Renal pelvis (tissue), 4 donors: ENCODE results near the gene AKNA. TPM values are rescaled to one million over a fixed set of nuclear protein-coding genes. Genes with fewer than 3 reads are reported as not detected.
A peak's percentile ranks its signal among the peaks of the same experiment; 100 is the strongest.

Experiments
- DNase-seq: peaks from one replicate; pipeline ENCODE4 v3.0.0-alpha.2; 2013
- polyA plus RNA-seq, 3 donors: library from polyadenylated mRNA; unstranded; fragments of 120-200 nt; gene quantifications; one replicate each; pipeline ENCODE4 v1.2.1, GENCODE V29; 2013; ENCODE audit not compliant: insufficient read length in 3 of 3

The AKNA gene
- polyA plus RNA-seq, 3 donors: 14.1 to 16.2 (median 15.6) TPM

DNA sequence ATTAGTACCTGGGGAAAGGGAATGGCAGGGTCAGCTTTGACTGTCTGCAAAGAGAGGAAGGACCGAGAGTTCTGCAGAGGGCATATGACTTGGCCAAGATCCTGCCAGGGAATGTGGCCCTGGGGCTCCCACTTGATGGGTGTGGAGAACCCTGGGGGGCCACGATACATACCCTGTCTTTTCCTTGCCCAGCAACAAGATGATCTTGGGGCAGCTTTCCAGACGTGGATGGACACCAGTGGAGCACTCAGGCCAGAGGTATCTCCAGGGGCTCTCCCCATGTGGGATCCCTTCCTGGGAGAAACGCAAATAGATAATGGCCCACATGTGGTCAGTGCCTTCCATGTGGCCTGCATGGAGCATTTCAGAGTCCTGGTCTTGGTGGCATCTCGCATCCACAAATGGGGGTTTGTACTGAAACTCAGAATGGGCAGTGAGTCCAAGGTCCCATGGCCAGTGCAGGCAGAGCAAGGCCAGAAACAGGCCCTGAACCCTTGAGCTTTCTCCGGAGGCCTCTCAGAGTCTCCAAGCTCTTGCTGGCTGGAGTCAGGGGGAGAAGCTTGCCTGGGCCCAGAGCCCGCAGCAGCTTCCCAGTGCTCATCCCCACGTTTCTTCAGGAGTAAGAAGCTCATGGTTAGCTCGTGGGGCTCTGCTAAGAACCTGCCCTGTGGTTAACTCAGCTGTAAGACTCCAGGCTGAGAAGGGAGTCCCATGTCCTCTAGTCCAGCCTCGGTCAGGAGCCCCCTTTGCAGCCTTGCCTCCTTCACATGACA lies 83.2 kb downstream of the AKNA start:
- DNase-seq: no peak

DNA sequence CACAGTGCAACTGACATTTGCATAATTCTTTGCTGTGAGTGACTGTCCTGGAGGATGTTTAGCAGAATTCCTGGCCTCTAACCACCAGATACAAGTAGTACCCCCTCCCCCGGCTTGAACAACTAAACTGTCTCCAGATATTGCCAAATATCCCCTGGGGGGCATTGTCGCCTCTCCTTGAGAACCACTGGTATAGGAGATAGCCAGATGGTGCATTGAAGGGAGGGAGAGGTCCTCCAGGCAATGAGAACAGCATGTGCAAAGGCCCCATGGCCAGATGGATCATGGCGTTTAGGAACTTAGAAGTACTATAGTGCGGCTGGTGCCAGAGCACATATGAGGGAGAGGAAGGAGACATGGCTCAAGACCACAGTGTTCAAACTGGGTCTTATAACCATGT lies 83.8 kb downstream of the AKNA start:
- no peak for DNase-seq

DNA sequence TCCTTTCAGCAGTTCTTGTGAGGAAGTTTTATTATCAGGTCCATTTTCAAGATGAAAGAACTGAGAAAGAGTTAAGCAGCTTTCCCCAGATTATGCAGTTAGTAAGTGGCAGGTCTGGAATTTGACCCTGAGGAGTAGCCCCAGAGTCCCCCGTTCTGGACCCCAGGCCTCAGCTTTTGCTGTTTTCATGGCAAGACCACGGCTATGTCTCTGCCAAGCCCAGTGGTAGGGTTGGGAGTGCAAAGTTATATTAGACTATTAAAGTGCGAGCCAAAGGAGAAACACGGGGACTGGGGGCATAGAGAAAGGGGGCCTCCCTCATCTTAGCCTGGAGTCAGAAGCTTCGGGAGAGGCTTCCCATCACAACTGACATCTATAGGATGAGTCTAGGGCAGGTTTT lies 84.2 kb downstream of the AKNA start:
- no peak for DNase-seq

DNA sequence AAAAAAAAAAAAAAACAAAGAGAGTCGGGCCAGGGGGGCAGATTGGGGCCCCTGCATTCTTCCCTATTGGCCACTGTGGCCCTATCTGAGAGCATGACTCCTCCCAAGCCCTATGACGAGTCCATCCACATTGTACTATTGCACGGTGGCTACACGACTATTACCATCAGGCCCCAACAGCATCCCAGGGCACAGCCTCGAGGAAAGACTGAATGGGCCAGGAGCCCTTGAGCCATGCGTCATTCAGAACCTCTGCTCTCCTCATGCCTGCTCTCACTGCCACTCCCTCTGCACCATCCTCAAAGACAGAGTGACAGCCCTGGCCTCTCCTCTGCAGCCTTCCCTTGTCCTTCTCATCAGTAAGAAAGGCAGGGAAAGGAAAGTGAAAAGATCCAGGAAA lies 85.1 kb downstream of the AKNA start:
- DNase-seq: no peak

DNA sequence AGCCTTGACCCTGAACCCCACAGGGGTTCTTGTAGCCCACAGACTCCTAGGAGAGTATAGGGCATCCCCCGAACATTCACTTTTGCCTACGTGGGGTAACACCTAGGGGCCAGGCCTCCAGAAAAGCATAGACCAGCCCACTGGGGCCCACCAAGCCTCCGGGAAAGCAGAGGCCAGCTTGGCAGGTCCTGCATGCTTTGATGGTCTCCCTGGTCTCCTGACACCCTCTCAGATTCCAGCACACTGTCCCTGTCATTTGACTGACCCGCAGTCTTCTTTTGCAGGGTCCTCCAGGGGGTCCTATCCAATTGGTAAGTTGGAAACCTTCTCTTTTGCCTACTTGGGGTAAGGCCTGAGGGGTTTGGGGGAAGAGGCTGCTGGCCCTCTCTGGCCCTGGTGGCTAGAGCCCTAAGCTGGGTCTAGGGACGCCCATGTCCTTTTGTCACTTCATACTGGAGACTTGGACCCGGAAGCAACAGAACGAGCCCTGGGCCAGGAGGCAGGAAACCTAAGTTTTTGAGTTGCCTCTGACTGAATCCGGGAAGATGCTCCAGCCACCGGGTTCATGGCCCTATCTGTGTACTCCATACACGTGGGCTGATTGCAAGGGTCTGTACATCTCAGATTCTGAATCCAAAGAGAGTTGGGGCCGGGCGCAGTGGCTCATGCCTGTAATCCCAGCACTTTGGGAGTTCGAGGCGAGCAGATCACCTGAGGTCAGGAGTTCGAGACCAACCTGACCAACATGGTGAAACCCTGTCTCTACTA lies 85.8 kb downstream of the AKNA start:
- no peak for DNase-seq

DNA sequence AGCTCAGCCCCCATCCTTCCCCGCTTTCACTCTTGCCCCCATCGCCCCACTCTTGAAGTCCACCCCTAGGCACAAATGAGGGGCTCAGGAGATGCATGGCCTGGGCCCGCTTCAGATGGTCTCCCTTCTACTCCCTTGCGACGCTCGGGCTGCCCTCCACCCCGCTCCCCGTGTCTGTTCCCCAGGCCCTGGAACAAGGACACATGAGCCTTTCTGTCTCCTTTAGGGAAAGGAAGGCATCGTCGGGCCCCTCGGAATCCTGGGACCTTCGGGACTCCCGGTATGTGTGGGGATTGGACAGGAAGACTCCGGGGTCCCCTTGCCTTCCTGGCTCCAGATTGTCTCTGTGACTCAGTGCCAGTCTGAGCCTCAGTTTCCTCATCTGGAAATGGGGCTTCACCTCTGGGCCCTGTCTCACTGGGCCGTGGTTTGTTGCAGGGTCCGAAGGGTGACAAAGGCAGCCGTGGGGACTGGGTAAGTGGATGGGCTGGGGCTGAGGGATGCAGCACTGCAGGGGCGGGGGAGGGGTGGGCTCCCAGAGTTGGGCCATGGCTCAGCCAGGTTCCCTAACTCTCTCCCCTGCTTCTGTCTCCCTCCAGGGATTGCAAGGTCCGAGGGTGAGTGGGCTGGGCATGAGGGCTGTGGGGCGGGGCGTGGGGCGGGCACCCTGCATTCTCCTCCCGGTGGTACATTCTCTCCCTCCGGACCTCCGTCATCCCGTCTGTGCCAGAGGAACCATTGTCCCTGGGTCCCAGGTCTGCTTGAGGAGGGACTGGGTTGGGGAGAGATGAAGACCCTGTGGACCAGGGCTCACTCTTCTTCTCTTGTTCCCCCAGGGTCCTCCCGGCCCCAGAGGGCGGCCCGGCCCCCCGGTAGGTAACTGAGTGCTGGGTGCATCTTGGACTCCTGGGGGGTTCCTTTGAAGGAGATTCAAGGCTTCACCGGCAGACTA lies 86.7 kb downstream of the AKNA start:
- no peak for DNase-seq

DNA sequence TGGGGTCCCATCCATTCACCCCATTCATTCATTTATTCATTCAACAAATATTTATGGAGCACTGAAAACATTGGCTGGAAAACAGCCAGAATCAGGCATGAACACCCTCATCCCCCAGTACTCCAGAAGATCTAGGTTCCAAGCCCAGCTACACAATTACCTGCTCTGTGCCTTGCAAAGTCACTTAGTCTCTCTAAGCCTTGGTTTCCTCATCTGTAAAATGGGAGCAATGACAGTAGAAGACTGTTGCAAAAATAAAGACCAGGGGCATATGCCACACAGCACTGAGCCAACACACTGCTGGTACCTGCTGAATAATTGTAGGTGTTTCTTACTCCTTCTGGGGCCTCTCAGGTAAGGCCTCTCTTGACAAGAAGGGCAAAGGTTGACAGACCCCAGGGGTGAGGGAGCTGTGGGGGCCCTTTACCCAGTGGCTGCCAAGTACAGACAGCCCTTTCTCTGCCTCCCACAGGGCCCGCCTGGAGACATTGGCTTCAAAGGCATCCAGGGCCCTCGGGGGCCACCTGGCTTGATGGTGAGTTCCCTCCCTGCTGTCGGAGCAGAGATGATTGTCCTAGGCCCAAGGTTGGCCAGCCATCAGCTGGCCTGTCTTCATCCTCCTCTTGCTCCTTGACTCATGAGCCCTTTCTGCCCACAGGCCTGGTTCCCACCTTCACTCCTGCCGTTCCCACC lies 87.5 kb downstream of the AKNA start:
- no peak for DNase-seq

DNA sequence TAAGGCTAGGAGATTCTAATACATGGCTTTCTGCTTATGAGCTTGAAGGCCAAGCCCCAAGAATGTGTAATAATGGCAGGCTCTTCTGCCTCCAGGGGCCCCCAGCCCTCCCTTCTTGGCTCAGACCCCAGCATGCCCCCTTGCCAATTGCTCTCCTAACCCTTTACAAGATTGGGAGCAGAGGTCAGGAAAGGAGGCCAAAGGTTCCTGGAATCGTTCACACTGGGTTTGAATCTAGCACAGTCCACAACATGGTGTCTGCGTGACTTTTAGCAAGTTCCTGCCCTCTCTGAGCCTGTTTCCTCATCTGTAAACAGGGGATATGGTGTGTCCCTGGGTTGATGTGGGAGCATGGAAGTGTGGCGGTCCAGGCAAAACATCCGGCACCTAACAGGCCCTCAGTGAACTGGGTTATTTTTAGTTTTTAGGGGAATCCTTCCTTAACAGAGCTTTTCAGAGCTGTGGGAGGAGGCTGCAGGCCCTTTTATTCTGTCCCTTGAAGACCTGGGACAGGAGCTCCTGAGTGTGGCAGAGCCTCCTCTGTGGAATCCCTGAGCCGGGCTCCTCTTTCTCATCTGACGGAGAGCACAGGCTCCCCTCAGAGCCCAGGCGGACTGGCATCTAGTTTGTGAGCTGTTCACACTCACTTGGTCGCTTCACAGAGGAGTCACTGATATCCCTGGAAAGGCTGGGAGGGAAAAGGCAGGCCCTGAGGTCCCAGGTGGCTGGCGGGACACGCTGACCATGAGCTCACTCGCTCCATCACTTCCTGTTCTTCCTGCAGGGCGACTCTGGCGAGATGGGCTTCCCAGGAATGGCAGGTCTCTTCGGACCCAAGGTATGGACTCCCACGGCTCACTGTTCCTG lies 88.3 kb downstream of the AKNA start:
- no peak for DNase-seq

DNA sequence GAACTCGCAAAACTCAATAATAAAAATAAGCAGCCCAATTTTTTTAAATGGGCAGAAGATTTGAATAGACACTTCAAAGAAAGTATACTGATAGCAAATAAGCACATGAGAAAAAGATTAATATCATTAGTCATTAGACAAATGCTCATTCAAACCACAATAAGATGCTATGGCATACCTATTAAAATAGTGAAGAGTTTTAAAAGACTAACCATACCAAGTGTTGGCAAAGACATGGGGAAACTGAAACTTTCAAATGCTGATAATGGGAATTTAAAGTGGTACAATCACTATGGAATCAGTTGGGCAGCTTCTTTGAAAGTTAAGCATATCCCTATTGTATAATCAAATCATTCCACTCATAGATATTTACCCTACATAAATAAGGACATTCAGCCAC lies 91.4 kb downstream of the AKNA start:
- DNase-seq: no peak

DNA sequence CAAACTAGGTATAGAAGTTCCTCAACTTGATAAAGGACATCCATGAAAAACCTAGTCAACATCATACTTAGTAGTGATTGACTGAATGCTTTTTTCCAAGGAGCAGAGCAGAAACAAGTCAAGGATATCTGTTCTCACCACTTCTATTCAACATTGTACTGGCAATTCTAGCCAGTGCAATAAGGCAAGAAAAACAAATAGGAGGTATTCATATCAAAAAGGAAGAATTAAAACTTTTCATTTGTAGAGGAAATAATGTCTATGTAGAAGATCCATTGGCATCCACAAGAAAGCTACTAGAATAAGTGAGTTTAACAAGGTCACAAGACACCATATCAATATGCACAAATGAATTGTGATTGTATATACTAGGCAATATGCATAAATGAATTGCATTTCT lies 93.1 kb downstream of the AKNA start:
- no peak for DNase-seq

DNA sequence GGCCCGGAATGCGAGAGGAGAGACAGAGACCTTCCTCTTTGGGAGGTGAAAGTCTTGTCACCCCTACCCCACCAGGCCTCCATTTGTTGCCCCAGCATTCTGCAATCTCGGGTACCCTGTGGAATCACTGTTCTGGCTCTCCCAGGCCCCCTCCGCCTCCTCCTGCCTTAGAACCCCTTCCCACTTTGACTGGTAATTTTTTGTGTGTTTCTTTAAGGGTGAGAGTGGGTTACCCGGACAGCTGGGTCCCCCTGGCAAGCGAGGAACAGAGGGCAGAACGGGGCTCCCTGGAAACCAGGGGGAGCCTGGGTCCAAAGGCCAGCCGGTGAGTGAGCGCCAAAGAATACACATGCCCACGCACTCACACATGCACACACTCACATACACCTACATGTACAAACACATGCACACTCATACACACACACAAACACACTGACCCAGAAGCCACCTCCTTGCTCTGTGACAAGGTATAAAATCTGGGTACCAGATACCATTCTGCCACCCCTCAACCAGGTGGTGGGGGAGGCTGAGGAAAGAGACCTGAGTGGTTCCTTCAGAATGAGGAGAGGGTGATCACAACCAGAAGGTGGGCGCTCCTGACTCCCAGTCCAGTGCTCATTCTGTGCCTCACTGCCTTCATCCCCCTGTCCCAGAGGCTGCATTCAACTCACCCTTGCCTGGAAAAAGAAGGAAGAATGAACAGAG lies 95.7 kb downstream of the AKNA start:
- no peak for DNase-seq

DNA sequence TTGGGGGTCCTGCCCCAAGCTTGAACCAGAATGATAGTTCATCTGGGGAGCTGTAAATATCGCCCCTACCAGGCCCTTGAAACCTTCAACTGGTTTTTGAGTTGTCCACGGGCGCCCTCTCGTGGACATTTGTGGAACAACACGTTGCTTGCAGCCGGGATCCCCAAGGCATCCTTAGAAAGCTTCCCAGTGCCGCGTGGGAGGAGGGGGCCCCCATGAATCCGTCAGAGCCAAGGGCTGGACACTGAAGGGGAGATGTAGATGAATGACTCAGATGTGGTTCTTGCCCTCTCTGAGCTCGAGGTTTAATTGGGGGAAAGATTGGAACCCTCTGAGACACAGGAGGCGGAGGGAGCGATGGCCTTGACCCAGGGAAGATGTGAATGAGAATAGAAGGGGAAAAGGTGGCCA lies 96.7 kb downstream of the AKNA start:
- DNase-seq: peak; percentile 45

DNA sequence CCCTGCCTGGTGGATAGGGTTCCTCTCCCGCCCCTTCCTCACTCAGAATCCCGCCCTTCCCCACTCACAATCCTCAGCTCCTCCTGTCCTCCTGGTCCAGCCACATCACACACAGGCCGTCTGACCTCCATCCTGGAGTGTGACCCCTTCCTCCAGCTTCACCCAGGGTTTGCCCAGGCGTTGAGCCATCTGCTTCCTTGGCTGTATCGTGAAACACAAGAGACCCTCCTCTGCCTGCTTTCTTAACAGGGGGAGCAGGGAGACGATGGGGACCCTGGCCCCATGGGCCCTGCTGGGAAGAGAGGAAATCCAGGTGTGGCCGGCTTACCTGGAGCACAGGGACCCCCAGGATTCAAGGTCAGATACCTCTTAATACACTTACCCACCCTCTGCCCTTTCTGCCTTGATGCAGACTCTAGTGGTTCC lies 97.2 kb downstream of the AKNA start:
- DNase-seq: no peak

DNA sequence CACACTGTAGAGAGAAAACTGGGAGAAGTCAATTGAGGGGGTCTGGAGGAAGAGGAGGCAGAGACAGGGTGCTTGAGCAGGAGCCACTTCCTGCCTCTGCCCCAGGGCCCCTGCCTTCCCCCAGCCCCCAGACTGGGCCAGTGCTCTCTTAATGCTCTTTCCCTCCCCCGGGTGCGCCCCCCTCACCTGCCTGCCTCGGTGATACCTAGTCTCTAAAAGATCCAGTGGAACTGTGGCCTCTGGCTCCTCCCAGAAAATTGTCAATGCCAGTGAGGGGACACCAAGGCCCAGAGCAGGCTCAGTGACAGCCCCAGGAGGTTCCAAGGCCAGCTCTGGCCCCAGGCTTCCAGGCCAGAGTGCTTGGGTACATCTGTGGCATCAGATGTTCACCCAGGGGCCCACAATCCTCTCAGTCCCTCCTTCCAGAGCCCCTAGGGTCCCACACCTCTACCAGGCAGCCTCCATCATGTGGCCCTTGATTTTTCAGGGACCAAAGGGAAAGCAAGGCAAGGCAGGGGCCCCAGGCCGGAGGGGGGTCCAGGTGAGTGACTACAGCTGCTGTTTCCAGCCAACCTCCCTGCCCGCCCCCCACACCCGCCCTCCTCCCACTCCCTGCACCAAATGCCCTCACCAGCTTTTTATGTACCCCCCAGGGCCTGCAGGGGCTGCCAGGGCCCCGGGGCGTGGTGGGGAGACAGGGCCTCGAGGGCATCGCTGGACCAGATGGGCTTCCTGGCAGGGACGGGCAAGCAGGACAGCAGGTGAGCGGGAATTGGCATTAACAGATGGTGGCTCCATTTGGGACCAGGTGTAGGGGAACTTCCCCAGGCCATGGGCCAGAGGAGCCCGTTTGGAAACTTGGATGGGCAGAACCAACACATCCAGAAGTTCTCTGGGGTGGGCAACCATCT lies 98.0 kb downstream of the AKNA start:
- DNase-seq: no peak

DNA sequence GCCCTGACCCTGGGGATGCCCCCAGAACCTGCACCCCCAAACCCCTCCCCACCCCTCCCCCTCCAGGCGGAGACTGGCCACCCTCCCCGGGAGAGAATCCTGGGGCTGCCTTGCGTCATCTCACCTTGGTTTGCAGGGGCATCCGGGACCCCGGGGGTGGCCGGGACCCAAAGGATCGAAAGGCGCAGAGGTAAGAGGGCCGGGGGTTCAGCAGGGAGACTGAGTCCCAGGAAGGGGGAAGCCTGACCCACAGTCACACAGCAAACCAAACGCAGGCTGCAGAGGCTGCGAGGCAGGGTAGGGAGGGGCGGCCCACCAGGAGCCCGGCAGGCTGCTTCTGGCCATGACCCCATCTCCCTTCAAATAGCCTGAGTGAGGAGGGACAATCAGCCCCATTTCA lies 98.7 kb downstream of the AKNA start:
- no peak for DNase-seq

DNA sequence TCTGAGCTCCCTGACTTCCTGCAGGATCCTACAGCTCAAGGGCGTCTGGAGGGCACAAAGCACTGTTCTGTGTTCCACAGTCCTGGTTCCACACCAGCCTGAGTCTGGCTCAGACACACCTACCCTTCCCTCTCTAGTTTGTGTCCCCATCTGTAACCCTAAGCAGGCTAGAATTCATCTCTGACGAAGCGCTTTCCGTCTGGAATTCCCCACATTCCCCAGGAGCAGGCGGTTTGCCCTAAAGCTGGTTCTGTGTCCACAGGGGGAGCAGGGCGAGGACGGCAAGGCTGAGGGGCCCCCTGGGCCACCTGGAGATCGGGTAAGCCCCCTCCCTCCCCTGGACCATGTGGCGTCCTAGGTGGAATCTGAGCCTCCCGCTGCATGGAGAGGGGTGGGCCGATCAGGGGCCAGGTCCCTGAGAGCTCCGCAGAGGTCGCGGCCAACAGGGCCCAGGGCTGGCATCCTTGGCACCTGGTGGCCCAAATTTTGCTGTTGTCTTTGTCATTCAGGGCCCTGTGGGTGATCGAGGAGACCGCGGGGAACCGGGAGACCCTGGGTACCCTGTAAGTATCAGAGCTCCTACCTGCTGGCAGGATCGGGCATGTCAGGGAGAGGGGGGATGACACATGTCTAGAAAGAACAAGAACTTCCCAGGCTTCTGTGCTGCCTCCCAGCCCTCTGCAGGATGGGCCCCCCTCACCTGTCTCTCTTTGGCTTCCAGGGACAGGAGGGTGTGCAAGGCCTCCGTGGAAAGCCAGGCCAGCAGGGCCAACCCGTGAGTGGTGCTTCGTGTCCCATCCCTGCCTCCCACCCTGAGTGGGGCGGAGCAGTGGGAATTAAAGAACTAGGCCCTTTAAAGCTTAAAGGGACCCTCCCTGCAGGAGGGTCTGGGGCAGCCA lies 99.3 kb downstream of the AKNA start:
- peak; percentile 51 for DNase-seq

DNA sequence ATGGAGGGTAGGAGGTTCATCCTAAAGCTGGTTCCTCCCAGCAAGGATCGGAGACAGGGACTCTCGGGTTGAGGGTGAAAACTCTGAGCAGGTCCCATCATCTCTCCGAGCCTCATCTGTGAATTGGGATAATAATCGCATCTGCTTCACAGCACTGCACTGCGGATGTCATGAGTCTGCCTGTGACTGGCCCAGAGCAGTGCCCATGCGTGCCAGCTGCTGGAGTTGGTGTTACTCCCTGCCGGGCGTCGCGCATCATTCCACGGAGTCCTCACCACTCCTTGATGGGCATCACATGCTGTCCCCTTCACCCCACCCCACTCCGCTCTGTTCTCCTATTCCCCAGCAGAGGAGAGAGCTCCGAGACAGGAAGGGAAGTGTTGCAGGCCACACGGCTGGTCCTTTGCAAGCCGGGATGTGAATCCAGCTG lies 100.0 kb downstream of the AKNA start:
- no peak for DNase-seq
